Uterus (tissue), 4 donors: ENCODE results near the gene CD46. TPM values are rescaled to one million over a fixed set of nuclear protein-coding genes. Genes with fewer than 3 reads are reported as not detected.

Experiments
- DNase-seq, 2 donors: peaks; one replicate each; pipeline ENCODE4 v3.0.0-alpha.2; 2019 to 2020
- H3K27ac ChIP-seq, 2 donors: fragments of 200-600 bp; sonication (generic); 1 replicate in 1 of 2; 2 replicates in 1 of 2; pipeline ENCODE4 v1.5.1; 2016 to 2018
- H3K27me3 ChIP-seq, 2 donors: fragments of 200-600 bp; sonication (generic); one replicate each; pipeline ENCODE4 v1.5.1; 2018 to 2019; ENCODE audit warnings: control low read depth in 1 of 2
- H3K36me3 ChIP-seq, 2 donors: fragments of 200-600 bp; sonication (generic); one replicate each; pipeline ENCODE4 v1.5.1; 2019; ENCODE audit warnings: control low read depth in 1 of 2
- H3K4me1 ChIP-seq, 2 donors: fragments of 200-600 bp; sonication (generic); one replicate each; pipeline ENCODE4 v1.5.1; 2018 to 2019; ENCODE audit warnings: control low read depth in 1 of 2
- H3K4me3 ChIP-seq, 2 donors: fragments of 200-600 bp; sonication (generic); 1 replicate in 1 of 2; 2 replicates in 1 of 2; pipeline ENCODE4 v1.5.1; 2018 to 2019; ENCODE audit warnings: mild to moderate bottlenecking in 1 of 2
- H3K9me3 ChIP-seq, 2 donors: fragments of 200-600 bp; sonication (generic); one replicate each; pipeline ENCODE4 v1.5.1; 2019; ENCODE audit warnings: control low read depth in 1 of 2
- CTCF ChIP-seq, 4 experiments: fragments of 200-600 bp in 2 of 4; fragments of 450-650 bp in 2 of 4; sonication (generic) in 2 of 4; IDR thresholded peaks; one replicate each; pipeline ENCODE4 v1.5.1; 2016 to 2019; ENCODE audit warnings: antibody characterized with exemption in 4 of 4, mild to moderate bottlenecking in 2 of 4, moderate library complexity in 1 of 4
- POLR2A ChIP-seq, 2 donors: fragments of 450-650 bp; IDR thresholded peaks; one replicate each; pipeline ENCODE4 v1.6.1; 2016; ENCODE audit warnings: antibody characterized with exemption in 2 of 2, mild to moderate bottlenecking in 1 of 2, moderate library complexity in 1 of 2
- intact Hi-C: fragments of 100-400 bp; cut with DNase I; formaldehyde crosslinking; loops from one replicate; pipeline ENCODE4 v1.15.1; 2023; ENCODE audit warnings: low total_unique reads
- total RNA-seq, 4 donors: library from RNA; depleted of rRNA in 3 of 4; stranded (reverse); fragments of >200 nt in 3 of 4; gene quantifications; one replicate each; pipeline versions ENCODE4 v1.1.0 to v1.2.4, GENCODE V29; 2014 to 2023
- donor health status: DM: yes; HTN: yes; CAD: no.

The CD46 gene
- total RNA-seq, 4 donors from 2014 or later, result 118 to 195 (median 174) TPM

DNA sequence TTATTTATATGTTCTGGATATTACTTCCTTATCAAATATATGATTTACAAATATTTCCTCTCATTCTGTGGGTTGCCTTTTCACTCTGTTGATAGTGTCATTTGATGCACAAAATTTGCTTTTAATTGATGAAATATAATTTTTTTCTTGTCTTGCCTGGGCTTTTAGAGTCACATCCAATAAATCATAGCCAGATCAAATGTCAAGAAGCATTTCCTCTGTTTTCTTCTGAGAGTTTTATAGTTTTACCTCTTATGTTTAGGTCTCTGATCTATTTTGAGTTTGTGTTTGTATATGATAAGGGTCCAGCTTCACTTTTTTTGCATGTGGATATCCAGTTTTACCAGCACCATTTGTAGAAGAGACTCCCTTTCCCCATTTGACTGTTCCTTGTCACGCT is 29.5 kb downstream of the CD46 start:
- no peaks in the 10 kb centered on the region for H3K27me3 ChIP-seq
- TF ChIP-seq CTCF (IDR thresholded peaks at IDR 0.05), result no peak
- no peak for TF ChIP-seq POLR2A (IDR thresholded peaks at IDR 0.05)
- intact Hi-C loops, result no loop called here
- H3K4me1 ChIP-seq, result no peaks in the 10 kb centered on the region
- H3K27ac ChIP-seq, result no peak overlapping the region
- no peak overlapping the region for H3K4me3 ChIP-seq
- no peaks in the 10 kb centered on the region for H3K9me3 ChIP-seq
- H3K36me3 ChIP-seq, result no peaks in the 10 kb centered on the region
- DNase-seq, result no peak

DNA sequence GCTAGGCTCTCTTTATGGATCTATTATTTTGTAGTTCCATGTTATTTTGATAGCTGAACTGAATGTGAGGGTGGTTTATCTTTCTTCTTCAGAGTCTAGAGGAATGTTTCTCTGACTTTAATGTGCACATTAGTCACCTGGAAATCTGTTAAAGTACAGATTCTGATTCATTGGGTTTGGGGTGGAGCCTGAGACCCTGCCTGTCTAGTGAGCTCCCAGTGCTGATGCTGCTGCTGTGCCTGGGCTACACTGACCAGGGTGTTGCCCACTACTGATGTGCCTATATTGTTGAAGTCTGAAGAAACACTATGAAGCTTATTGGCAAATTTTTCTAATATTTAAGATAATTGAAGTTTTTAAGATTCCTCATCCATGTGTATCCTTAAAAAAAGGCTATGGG is 35.9 kb downstream of the CD46 start:
- H3K36me3 ChIP-seq, result no peaks in the 10 kb centered on the region

DNA sequence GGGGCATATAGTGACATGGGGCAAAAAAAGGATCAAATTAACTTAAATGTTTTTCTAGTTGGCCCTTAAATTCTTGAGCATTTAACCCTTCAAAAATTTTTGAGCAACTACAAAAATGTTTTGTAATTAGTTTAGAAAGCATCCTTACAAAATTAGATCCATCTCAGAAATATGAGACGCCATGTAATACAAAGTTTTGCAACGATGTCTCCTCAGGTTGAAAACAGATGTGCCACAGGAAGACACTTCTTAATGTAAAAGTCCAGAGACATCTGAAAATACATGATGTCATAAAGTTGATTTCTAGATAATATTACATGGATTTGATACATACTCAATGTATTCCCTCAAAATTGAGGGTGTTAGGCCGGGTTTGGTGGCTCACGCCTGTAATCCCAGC is 37.5 kb downstream of the CD46 start:
- Histone ChIP-seq H3K27me3 (no peaks in the 10 kb centered on the region), H3K9me3 (no peaks in the 10 kb centered on the region), H3K4me3 (no peak overlapping the region), H3K4me1 (no peaks in the 10 kb centered on the region), H3K27ac (no peak overlapping the region), H3K36me3 (no peaks in the 10 kb centered on the region)
- intact Hi-C loops, result no loop called here
- DNase-seq, result no peak
- no peak for TF ChIP-seq POLR2A (IDR thresholded peaks at IDR 0.05)
- TF ChIP-seq CTCF (IDR thresholded peaks at IDR 0.05), result no peak

More for the DNA sequence above, 35.9 kb downstream of the CD46 start:
- Histone ChIP-seq H3K27me3 (no peaks in the 10 kb centered on the region), H3K27ac (no peak overlapping the region), H3K9me3 (no peaks in the 10 kb centered on the region), H3K4me1 (no peaks in the 10 kb centered on the region), H3K4me3 (no peak overlapping the region)
- no peak for TF ChIP-seq POLR2A (IDR thresholded peaks at IDR 0.05)
- intact Hi-C loops, result no loop called here
- no peak for DNase-seq

- no peak for TF ChIP-seq POLR2A (IDR thresholded peaks at IDR 0.05)
- no peak for TF ChIP-seq CTCF (IDR thresholded peaks at IDR 0.05)
- Histone ChIP-seq H3K36me3 (no peaks in the 10 kb centered on the region), H3K27ac (no peak overlapping the region), H3K4me3 (no peak overlapping the region), H3K9me3 (no peaks in the 10 kb centered on the region), H3K27me3 (no peaks in the 10 kb centered on the region), H3K4me1 (no peaks in the 10 kb centered on the region)
- intact Hi-C loops, result no loop called here
- DNase-seq, result no peak
These were observed 38.2 kb downstream of the CD46 start for GRCh38 chr1:207789792-207790787.

DNA sequence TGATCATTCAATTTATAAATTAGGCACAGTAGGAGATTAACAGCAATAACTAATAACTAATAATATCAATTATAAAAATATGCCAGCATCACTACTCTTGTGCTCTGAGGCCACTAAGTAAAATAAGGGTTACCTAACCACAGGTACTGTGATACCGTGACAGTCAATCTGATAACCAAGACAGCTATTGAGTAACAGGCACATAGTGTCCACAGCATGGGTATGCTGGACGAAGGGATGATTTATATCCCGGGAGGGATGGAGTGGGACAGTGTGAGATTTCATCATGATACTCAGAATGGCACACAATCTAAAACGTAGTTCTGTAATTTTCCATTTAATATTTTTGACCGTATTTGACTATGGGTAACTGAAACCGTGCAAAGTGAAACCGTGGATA is 39.4 kb downstream of the CD46 start:
- H3K4me3 ChIP-seq, result no peak overlapping the region
- no peaks in the 10 kb centered on the region for H3K4me1 ChIP-seq
- TF ChIP-seq CTCF (IDR thresholded peaks at IDR 0.05), result no peak
- no peak for TF ChIP-seq POLR2A (IDR thresholded peaks at IDR 0.05)
- intact Hi-C loops, result no loop called here
- no peak for DNase-seq
- H3K36me3 ChIP-seq, result no peaks in the 10 kb centered on the region
- H3K27me3 ChIP-seq, result no peaks in the 10 kb centered on the region
- H3K27ac ChIP-seq, result no peak overlapping the region
- H3K9me3 ChIP-seq, result no peaks in the 10 kb centered on the region
